Lower leg skin (tissue), 4 donors: Measurements from ENCODE around the gene IRF8. TPM values are rescaled to one million over a fixed set of nuclear protein-coding genes. Genes with fewer than 3 reads are reported as not detected.

ENCODE experiments used
- DNase-seq, 2 donors: peaks; one replicate each; pipeline ENCODE4 v3.0.0-alpha.2; 2019; ENCODE audit warnings: low spot score in 2 of 2
- H3K4me3 ChIP-seq: fragments of 200-600 bp; sonication (generic); 2 replicates; pipeline ENCODE4 v1.5.1; 2017; ENCODE audit warnings: mild to moderate bottlenecking, low read depth; ENCODE audit not compliant: poor library complexity, severe bottlenecking
- POLR2A ChIP-seq, 2 donors: fragments of 450-650 bp; IDR thresholded peaks; one replicate each; pipeline ENCODE4 v1.6.1; 2016 to 2017; ENCODE audit warnings: antibody characterized with exemption in 2 of 2, mild to moderate bottlenecking in 1 of 2, moderate library complexity in 1 of 2
- WGBS, 2 donors: methylation state at CpG; one replicate each; pipeline ENCODE4 v1.1.5; 2018; 5-methylcytosine and 5-hydroxymethylcytosine counted together
- intact Hi-C: fragments of 100-400 bp; cut with DNase I; formaldehyde crosslinking; loops from one replicate; pipeline ENCODE4 v1.15.0; 2023; ENCODE audit warnings: low total_unique reads
- total RNA-seq, 4 donors: library from RNA; depleted of rRNA; stranded (reverse); fragments of >200 nt; gene quantifications; one replicate each; pipeline ENCODE4 v1.1.0, GENCODE V29; 2016
- TF ChIP-seq, protein P1 (sequence below), 3 donors: fragments of 450-650 bp; IDR thresholded peaks; one replicate each; pipeline ENCODE4 v1.5.1; 2016; ENCODE audit warnings: antibody characterized with exemption in 3 of 3, mild to moderate bottlenecking in 3 of 3, moderate library complexity in 2 of 3

Gene IRF8
- total RNA-seq, 4 donors from 2014 or later: 1.5 to 5.7 (median 3.7) TPM

DNA sequence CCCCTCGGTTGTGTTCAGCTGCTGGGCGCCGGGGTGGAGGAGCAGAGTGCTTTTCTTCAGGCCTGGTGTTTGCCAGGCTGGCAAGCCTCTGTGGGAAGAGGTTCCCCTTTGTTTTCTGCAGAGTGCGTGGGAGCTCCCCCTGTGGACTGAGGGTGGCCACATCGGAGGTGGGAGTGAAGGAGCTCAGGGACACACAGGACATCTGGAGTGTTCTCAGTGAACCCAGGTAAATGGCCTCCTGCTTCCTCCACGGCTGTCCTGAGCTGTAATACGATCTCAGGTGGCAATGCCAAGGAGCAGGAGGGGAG is 39.2 kb upstream of the IRF8 start:
- DNase-seq: peak in 1 of 2 donors; percentile 60
- intact Hi-C loops: no loop called here
- 55 to 61% methylated on average over 7 of the region's 7 CpGs for WGBS, 2 donors
- H3K4me3 ChIP-seq: no peak overlapping the region
- TF ChIP-seq, protein P1, sequence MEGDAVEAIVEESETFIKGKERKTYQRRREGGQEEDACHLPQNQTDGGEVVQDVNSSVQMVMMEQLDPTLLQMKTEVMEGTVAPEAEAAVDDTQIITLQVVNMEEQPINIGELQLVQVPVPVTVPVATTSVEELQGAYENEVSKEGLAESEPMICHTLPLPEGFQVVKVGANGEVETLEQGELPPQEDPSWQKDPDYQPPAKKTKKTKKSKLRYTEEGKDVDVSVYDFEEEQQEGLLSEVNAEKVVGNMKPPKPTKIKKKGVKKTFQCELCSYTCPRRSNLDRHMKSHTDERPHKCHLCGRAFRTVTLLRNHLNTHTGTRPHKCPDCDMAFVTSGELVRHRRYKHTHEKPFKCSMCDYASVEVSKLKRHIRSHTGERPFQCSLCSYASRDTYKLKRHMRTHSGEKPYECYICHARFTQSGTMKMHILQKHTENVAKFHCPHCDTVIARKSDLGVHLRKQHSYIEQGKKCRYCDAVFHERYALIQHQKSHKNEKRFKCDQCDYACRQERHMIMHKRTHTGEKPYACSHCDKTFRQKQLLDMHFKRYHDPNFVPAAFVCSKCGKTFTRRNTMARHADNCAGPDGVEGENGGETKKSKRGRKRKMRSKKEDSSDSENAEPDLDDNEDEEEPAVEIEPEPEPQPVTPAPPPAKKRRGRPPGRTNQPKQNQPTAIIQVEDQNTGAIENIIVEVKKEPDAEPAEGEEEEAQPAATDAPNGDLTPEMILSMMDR (IDR thresholded peaks at IDR 0.05): no peak
- TF ChIP-seq POLR2A (IDR thresholded peaks at IDR 0.05): no peak

DNA sequence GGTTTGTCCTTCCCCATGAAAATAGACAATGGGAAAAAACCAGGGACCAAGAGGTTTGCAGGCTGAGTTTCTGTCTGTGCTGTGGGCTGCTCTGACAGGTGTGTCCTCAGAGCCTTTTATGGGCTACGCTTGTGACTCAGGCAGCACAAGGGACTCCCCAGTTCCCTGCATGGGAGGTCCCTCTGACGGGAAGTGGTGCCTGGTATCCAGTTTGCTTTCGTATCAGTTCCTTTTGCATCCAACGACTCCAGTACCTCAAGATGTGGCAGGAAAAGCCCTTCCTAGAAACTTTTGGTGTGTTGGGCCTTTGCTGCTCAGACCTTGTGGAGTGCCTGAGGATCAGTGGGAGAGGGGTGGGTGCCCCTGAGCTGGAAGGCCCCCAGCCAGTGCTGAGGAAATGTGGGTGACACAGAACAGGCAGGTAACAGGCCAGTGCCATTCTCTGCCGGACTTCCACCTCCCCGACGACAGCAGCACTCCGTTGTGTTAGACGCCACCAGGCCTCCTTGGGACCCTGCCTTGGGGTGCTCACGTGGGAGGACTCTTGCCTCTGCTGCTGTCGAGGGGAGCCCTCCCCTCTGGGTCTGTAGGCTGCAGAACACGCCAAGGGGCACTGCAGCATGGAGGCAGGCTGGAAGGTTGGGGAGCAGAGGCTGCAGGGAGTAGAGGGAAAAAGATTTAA is 38.4 kb upstream of the IRF8 start:
- 68 to 74% methylated on average over 11 to 12 of the region's 12 CpGs for WGBS, 2 donors
- intact Hi-C loops: no loop called here
- H3K4me3 ChIP-seq: no peak overlapping the region
- peak in 1 of 2 donors; percentile 80 for DNase-seq
- no peak for TF ChIP-seq POLR2A (IDR thresholded peaks at IDR 0.05)

DNA sequence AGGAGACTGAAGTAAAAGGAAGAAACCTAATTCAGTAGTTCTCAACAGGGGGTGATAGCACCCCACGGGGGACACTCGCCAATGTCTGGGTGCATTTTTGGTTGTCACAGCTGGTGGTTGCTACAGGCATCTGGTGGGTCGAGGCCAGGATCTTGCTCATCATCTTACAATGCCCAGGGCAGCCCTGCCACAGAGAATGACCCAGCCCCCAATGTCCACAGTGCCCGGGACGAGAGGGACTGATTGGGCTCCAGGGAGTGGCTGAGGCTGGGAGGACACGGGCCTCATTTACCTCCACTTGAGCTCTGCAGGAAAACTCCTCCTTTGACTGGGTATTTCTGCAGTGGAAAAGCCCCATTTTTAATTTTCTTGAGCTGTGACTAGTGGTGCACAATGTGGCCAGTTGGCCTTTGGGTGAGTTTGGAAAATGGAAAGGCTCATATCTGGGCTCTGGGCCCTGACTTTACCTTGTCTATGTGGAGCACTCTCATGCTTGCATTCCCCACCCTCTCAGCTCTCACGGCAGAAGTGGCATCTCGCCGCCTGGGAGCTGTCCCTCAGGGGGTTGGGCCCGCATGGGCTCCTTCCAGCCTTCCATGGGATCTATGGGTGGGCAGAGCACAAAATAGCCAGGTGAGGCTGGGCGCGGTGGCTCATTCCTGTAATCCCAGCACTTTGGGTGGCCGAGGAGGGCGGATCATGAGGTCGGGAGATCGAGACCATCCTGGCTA is 37.7 kb upstream of the IRF8 start:
- H3K4me3 ChIP-seq: no peak overlapping the region
- intact Hi-C loops: no loop called here
- TF ChIP-seq POLR2A (IDR thresholded peaks at IDR 0.05): no peak
- TF ChIP-seq, protein P1 (IDR thresholded peaks at IDR 0.05): no peak
- DNase-seq: peak in 1 of 2 donors; percentile 70
- 79 to 83% methylated on average over 16 of the region's 16 CpGs for WGBS, 2 donors

DNA sequence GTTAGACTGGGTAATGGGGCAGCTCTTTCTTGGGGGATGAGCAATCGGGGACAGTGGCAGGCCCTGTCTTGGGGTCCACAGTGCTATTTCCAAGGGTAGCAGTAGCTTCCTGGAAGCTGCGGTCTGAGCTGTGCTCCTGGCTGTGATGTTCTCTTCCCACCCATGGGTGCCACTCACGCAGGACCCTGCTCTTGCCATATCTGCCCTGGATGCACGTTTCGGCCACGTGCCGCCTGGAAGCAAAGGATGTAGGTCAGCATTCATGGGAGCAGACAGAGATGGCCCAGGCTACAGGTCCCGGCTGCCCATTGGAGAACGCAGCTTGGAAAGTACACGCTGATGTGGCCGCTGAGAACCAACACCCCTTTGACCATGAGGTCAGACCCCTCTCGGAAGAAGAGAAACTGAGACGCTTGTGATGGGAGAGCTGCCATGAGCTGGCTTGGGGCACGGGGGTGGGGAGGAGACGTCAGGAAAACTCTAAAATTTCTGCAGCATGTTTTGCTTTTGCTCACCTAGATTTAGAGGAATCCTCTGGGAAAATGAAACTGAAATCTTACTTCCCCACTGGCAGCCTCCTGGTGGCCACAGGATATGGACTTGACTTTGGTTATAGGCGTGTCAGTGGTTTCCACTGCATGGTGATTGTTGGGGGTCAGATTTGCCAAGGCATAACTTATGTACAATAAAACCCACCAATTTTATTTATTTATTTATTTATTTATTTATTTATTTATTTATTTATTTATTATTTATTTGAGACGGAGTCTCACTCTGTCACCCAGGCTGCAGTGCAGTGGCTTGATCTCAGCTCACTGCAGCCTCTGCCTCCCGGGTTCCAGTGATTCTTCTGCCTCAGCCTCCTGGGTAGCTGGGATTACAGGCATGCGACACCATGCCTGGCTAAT is 36.2 kb upstream of the IRF8 start:
- intact Hi-C loops: no loop called here
- H3K4me3 ChIP-seq: no peak overlapping the region
- TF ChIP-seq POLR2A (IDR thresholded peaks at IDR 0.05): no peak
- TF ChIP-seq, protein P1 (IDR thresholded peaks at IDR 0.05): no peak
- DNase-seq: peak in 1 of 2 donors; percentile 66
- WGBS, 2 donors: 87 to 92% methylated on average over 19 of the region's 19 CpGs

DNA sequence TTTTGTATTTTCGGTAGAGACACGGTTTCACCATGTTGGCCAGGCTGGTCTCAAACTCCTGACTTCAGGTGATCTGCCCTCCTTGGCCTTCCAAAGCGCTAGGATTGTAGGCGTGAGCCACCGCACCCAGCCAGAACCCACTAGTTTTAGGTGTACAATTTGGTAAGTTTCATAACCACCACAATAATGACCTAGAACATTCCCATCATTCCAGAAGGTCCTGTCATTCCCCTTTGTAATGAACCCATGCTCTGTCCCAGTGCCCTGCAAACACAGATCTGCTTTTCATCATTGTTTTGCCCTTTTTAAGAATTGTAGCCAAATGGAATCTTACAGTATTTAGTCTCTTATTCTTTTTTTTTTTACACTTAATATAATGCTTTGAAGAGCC is 35.6 kb upstream of the IRF8 start:
- DNase-seq: no peak
- 92 to 95% methylated on average over 5 of the region's 5 CpGs for WGBS, 2 donors
- no peak overlapping the region for H3K4me3 ChIP-seq
- TF ChIP-seq, protein P1 (IDR thresholded peaks at IDR 0.05): no peak
- no peak for TF ChIP-seq POLR2A (IDR thresholded peaks at IDR 0.05)
- intact Hi-C loops: no loop called here

DNA sequence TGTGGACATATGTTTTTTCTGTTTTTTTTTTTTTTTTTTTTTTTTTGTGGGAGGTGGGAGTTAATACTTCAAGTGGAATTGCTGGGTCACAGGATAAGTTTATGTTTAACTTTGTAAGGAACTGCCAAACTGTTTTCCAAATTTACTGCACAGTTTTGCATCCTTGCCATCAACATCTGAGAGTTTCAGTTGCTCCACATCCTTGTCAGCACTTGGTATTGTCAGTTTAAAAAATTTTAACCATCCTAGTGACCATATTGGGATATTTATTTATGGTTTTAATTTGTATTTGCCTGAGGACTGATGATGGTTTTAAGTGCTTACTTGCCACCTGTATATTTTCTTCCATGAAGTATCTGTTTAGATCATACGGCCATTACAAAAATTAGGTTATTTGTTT is 34.0 kb upstream of the IRF8 start:
- no peak for DNase-seq
- no peak overlapping the region for H3K4me3 ChIP-seq
- intact Hi-C loops: no loop called here
- no peak for TF ChIP-seq POLR2A (IDR thresholded peaks at IDR 0.05)
- TF ChIP-seq, protein P1 (IDR thresholded peaks at IDR 0.05): no peak
- WGBS, 2 donors: 98 to 100% methylated on average over 1 of the region's 1 CpG
